NCI-H345 treated with DMSO at 0.1 percent for 48 hours (cell line): ENCODE data around the gene SMYD3.
"Not testable (repeated sequence)": the region's sequence is repeated elsewhere in the genome, so short reads cannot be mapped to it uniquely, and the experiment has no call there.

Experiments used
- DNase-seq: peaks from one replicate; lab custom pipeline; 2025; ENCODE audit not compliant: unreplicated experiment; lab: John Stamatoyannopoulos, UW

Gene SMYD3

DNA sequence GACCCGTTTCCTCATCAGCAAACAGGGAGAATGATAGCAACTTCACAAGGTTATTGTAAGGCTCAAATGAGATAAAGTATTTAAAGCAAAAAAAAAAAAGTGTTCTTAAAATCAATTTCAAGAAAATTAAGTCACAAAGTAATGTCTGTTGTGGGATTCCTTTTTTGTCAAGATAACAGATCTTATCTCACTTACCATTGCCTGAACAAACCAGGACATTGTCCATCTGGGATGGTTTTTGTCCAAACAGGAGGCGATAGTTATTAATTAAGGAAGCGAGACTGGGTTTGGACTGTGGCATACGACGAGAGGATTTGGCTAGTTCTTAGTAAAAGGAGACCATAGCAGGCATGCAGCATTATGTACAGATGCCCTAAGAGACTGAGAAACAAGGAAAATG, 458.4 kb downstream of the SMYD3 start:
- DNase-seq = no peak

DNA sequence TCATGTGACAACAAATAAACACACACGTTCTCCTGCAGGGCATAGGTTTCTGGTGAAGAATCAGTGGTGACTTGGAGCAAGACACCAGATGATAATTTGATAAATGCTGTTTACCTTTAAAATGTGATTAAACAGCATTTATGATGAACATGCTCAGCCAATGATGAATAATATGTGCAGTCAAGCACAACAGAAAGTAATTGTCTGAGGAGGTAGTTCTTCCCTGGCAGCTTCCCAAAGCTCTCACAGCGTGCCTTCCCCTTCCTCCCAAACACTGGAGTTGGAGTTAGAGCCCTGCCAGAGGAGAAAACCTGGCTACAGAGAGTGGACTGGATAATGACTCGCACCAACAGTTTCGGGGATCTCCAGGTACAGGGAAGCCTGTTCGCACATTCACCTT, 463.5 kb downstream of the SMYD3 start:
- no peak for DNase-seq

- DNase-seq = no peak
Measured at GRCh38 chr1:246041360-246041759, 465.7 kb downstream of the SMYD3 start.

DNA sequence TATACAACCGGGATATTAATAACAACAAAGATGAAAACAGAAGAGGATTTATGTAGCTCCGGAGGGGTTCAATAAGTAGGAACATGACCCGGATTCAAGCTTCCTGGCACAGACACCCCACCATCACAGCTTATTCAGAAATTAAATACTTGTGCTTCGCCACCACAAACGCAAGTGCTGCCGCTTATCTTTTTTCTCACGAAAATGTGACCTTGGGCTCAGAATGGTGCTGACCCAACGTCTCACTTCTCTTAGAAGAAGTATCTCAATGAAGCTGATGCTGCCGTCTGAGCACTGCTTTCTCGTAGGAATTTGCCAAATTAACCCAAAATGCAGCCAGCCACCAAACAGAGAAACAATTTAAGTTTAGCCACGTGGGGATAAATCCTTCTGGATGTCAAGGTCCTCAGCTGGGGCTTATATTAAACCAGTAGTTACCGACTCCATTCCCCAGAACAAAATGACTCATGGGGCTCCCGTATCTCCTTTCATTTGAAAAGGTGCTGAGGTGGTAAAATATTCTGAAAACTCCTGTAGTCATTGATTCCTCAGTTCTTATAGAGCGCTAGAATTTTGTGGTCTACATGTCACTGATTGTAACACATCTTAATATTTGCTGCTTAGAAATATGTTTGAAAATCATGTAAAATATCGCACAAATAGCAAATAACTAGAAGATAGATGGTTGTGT, 466.7 kb downstream of the SMYD3 start:
- no peak for DNase-seq

DNA sequence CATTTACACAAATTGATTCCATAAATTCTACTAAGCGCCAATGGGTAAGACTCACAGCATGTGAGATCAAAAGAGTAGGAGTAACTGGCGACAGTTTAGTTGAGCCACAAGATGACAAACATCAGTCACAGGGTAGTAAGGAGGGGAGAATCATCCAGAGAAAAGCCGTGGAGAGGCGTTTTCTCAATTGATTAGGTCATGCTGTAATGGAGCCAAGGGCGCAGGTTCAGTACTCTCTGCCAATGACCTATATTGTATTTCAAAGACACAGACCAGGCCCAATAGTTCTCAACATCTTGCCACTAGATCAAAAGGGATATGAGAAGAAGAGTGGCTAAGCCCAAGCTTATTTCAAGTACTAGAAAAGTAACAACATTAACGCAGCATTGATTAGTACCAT, 467.5 kb downstream of the SMYD3 start:
- DNase-seq = no peak

DNA sequence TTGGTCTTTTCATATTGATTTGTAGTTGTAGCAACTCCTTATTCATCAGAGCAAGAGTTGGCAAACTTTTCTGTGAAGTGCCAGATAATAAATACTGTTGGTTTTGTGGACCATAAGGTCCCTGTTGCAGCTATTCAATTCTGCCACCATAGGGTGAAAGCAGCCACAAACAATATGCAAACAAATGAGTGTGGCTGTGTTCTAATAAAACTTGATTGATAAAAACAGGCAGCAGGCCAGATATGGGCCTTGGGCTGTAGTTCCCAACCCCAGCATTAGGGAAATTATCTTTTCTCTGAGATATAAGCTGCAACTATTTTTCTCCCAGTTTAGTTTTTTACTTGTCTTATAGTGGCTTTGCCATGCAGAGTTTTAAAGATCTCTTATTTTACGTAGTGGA, 469.2 kb downstream of the SMYD3 start:
- DNase-seq = no peak

- no peak for DNase-seq
Measured at GRCh38 chr1:246036175-246036574, 470.9 kb downstream of the SMYD3 start.

GRCh38 chr1:246035060-246035541, 472.0 kb downstream of the SMYD3 start:
- no peak for DNase-seq

DNA sequence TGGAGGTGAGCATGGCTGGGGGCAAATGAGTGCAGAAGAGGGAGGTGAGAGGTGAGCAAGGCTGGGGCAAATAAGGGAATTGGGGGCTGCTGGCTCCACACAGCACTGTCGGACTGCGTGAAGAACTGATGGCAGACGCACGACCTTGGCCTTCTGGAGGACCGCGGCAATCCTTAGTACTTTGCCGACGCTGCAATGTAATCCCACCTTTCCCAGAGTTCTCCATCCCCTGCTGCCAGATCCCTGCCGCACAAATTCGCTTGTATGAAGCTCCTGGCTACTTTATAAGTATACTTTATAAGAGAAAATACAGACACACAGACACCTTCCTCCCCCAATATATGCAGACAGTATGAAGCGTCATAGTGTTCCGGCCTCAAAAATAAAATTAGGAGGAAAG, 472.4 kb downstream of the SMYD3 start:
- DNase-seq = no peak

DNA sequence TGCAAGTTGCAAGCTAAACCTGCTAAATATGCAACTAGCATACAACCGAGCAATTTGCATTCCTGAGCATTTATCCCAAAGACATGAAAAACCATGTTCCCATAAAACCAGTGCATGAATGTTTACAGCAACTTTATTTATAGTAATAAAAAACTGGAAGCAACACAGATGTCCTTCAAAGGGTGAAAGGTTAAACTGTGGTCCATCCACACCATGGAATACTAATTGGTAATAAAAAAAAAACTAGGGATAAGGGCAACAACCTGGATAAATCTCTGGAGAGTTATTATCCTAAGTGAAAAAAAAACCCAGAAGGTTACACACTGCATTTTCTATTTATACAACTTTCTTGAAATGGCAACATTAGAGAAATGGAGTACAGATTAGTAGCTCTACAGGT, 474.1 kb downstream of the SMYD3 start:
- no peak for DNase-seq

- DNase-seq = no peak
Measured at GRCh38 chr1:246032031-246032551, 475.0 kb downstream of the SMYD3 start.

DNA sequence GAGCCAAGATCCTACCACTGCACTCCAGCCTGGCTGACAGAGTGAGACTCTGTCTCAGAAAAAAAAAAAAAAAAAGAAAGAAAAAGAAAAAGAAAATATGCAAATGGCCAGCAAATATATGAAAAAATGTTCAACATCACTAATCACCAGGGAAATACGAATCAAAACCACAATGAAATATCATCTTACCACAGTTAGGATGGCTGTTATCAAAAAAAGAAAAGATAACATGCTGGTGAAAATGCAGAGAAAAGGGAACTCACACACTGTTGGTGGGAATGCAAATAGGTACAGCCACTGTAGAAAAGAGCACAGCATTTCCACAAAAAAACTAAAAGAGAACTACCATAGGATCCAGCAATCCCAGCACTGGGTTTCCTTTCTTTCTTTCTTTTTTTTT, 477.5 kb downstream of the SMYD3 start:
- no peak for DNase-seq

GRCh38 chr1:246024118-246024517, 483.0 kb downstream of the SMYD3 start:
- DNase-seq = not testable (repeated sequence)

DNA sequence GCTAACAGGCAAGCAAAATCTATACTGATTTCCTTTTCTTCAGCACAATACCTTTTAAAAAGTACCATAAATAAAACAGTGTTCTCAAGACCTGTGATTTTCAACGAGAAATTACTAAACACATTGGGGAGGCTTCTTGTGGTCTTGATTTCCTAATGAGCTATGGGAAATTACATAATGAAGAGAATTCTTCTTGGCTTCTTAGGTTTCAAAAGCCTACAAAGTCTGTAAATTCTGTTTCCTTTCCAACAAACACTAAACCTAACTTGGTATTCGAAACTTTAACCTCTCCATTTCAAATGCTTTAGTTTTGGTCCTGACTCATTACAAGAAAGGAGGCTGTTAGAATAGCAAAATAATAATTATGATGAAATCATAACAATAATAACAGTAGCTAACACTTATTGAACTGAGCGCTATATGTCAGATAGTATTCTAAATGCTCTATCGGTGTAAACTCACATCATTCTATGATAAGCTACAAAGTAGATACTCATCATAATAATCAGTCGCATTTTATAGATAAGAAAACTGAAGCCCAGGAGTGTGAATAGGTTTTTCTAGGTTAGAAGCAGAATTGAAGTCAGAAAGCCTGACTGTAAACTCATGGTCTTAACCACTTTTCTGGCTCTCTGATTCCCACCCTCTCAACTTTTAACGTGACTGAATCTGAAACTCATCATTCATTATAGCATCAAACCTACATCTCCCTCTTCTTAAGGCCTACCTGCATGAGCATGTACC, 486.7 kb downstream of the SMYD3 start:
- no peak for DNase-seq

GRCh38 chr1:246018146-246018545, 488.9 kb downstream of the SMYD3 start:
- no peak for DNase-seq

DNA sequence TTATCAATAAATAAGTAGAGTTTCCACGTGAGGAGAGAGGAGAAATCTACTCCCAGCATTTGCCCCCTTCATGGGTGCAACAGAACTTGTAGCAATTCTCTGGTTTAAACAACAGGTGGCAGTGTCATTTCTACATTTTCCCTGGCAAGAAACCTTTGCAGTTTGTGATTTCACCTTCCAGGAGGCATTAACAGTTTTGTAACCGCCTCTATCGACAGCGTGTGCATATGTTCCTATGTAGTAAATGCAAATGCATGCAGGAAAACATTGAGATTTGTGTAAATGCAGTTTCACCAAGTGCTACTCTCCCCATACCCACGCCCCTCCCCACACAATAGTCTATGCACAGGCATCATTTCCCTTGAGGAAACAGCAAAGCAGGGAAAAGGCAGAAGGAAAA, 494.7 kb downstream of the SMYD3 start:
- DNase-seq = peak; percentile 17

GRCh38 chr1:246010386-246010785, 496.7 kb downstream of the SMYD3 start:
- no peak for DNase-seq

GRCh38 chr1:246008363-246008831, 498.7 kb downstream of the SMYD3 start:
- DNase-seq = no peak

DNA sequence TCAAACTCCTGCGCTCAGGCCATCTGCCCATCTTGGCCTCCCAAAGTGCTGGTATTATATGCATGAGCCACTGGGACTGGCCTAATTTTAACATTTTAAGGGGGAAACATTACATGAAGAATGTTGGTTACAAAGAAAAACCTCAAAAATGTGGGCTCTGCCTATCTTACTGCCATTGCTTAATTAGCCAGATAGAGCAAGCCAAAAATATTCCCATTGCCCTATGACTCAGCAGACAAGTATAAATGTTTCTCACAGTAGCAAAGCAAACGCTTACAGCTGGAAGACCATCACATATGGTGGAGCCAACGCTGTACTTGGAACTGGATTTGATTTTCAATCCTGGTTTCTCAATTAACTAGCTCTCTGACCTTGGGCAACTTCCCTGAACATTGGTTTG, 502.0 kb downstream of the SMYD3 start:
- no peak for DNase-seq

- DNase-seq = no peak
Measured at GRCh38 chr1:246004301-246004700, 502.8 kb downstream of the SMYD3 start.

DNA sequence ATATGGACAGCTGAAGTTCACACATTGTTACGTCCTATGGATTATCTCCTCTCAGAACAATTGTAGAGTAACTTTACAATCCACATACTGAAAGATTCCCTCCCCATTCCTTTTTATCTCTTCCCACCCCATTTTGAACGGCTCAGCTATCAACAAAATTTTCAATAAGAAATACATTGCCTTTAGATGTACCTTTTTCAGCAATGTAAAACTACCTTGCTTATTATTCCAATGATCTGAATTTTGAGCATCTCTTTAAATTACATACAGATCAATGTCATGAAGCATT, 503.7 kb downstream of the SMYD3 start:
- DNase-seq = no peak

GRCh38 chr1:246002725-246003441, 504.2 kb downstream of the SMYD3 start:
- DNase-seq = peak; percentile 49
